ENCODE measurements around the gene ATG7.
"Not testable (repeated sequence)": the region's sequence is repeated elsewhere in the genome, so short reads cannot be mapped to it uniquely, and the experiment has no call there.

The ATG7 gene

DNA sequence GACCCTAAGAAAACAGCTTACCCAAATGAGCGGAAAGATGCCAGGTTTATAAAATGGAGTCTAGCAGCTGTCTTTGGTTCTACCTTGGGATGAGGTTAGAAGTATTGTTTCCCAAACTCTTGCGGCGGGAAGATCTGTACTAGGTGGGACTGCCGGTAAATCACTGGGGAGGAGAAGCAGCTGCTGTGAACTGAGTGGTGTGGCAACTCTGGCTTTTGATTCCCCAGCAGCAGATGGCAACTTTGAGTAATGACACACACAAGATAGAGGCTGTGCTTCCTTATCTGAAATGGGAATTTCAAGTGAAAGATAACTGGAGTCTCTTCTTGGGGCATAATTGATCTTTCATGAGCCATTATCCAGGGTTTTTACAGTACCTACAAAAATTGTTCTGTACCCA is 184.9 kb downstream of the ATG7 start:
- TF ChIP-seq, protein P1, sequence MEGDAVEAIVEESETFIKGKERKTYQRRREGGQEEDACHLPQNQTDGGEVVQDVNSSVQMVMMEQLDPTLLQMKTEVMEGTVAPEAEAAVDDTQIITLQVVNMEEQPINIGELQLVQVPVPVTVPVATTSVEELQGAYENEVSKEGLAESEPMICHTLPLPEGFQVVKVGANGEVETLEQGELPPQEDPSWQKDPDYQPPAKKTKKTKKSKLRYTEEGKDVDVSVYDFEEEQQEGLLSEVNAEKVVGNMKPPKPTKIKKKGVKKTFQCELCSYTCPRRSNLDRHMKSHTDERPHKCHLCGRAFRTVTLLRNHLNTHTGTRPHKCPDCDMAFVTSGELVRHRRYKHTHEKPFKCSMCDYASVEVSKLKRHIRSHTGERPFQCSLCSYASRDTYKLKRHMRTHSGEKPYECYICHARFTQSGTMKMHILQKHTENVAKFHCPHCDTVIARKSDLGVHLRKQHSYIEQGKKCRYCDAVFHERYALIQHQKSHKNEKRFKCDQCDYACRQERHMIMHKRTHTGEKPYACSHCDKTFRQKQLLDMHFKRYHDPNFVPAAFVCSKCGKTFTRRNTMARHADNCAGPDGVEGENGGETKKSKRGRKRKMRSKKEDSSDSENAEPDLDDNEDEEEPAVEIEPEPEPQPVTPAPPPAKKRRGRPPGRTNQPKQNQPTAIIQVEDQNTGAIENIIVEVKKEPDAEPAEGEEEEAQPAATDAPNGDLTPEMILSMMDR (IDR thresholded peaks at IDR 0.05; ENCODE audit: control insufficient read depth, extremely low read depth, insufficient read depth): no peak
- no peak for DNase-seq (ENCODE audit: low read depth)
- H3K4me3 ChIP-seq (ENCODE audit: low read depth, low read length): no peak overlapping the region

DNA sequence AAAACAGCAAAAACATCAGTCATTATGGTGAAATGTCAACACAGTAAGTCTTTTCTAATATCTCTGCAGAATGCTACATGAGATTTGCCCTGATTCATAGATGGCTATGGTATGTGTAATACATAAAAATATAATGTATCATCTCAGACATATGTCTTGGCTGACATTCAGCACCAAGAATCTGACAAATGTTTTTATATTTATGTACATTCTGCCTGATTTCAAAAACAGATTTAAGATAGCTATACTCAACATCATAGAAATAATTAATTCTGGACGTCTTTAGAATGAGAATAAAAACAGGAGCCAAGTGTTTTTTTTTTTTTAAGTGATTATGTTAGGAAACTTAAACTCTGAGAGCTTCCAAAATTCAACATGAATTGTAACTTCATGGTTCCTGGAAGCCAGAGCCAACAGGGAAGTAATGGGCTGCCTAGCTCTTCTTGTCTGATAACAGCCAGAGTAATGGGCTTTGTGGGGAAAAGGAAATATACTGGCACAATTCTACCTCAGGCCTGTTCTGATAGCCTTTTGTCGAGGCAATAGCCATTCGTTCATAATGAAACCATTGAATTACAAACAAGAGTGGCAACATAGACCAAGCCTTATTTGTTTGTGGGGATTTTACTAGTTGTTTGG is 187.1 kb downstream of the ATG7 start:
- no peak for DNase-seq (ENCODE audit: low read depth)
- H3K4me3 ChIP-seq (ENCODE audit: low read depth, low read length): no peak overlapping the region
- TF ChIP-seq, protein P1 (IDR thresholded peaks at IDR 0.05; ENCODE audit: control insufficient read depth, extremely low read depth, insufficient read depth): no peak

DNA sequence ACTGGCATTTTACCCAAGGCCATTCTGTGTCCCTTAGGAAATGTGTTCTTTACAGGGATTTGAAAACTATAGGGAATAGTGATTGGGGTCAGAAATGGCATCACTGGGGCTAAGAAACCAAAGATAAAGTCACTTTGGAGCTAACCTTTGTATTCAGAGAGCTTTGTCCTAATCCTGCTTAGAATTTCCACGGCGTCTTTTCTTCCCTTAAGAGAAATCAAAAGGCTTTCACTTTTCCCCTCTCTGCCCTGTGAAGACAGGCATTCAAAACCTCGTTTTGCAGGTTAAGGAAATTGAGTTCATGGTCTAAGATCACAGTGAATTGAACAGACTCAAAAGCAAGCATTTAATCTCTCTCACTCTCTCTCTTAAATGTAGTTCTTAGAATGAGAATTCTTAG is 189.0 kb downstream of the ATG7 start:
- no peak for DNase-seq (ENCODE audit: low read depth)
- TF ChIP-seq, protein P1 (IDR thresholded peaks at IDR 0.05; ENCODE audit: control insufficient read depth, extremely low read depth, insufficient read depth): no peak
- no peak overlapping the region for H3K4me3 ChIP-seq (ENCODE audit: low read depth, low read length)

DNA sequence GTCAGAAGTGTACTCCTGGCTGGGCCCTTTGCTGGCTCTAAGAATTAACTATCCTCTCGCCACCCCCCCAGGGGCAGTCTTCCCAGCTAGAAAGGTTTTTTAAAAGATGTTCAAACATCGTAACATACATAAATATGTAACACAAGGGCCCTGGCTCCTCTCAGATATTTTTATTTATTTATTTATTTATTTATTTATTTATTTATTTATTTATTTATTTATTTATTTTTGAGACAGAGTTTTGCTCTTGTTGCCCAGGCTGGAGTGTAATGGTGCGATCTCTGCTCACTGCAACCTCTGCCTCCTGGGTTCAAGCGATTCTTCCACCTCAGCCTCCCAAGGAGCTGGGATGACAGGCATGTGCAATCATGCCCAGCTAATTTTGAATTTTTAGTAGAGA is 190.5 kb downstream of the ATG7 start:
- H3K4me3 ChIP-seq (ENCODE audit: low read depth, low read length); DNase-seq (ENCODE audit: low read depth): not testable (repeated sequence)

DNA sequence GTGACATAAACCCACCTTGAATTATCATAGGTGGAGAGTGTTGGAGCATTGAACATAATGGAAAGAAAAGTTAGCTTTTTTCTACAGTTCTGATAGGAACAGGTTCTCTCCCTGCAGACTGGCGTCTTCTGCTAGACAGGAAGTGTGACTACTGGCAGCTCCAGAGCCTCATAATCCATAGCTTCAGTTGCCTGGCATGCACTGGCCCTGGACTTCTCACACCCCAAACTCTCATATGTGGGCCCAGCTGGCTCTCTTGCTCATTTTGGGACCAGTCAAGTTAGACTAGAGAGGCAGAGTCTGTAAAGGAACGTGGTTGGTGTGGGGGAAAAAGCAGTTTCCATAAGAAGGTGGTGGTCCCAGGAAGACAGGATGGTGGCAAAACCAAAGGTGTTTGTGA is 191.4 kb downstream of the ATG7 start:
- TF ChIP-seq, protein P1 (IDR thresholded peaks at IDR 0.05; ENCODE audit: control insufficient read depth, extremely low read depth, insufficient read depth): no peak
- no peak for DNase-seq (ENCODE audit: low read depth)

DNA sequence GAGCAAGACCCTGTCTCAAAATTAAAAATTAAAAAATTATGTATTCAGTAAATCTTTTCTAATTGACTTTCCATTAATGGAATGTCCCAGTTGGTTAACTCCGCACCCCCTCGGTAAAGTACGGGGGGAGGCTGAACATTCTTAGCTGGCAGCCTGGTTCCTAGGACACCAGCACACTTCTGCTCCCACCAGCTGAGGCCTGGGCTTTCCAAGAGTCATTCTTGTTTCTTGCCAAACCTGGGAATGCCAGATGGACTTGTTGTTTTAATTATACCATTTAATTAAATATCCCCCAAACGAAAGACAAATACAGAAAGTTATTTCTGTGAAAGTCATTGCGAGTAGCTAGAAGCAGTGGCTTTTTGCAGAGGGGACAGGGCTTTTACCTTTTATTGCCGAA is 192.2 kb downstream of the ATG7 start:
- no peak overlapping the region for H3K4me3 ChIP-seq (ENCODE audit: low read depth, low read length)
- DNase-seq (ENCODE audit: low read depth): no peak
- TF ChIP-seq, protein P1 (IDR thresholded peaks at IDR 0.05; ENCODE audit: control insufficient read depth, extremely low read depth, insufficient read depth): no peak

More for the DNA sequence above, 191.4 kb downstream of the ATG7 start:
- no peak overlapping the region for H3K4me3 ChIP-seq (ENCODE audit: low read depth, low read length)

DNA sequence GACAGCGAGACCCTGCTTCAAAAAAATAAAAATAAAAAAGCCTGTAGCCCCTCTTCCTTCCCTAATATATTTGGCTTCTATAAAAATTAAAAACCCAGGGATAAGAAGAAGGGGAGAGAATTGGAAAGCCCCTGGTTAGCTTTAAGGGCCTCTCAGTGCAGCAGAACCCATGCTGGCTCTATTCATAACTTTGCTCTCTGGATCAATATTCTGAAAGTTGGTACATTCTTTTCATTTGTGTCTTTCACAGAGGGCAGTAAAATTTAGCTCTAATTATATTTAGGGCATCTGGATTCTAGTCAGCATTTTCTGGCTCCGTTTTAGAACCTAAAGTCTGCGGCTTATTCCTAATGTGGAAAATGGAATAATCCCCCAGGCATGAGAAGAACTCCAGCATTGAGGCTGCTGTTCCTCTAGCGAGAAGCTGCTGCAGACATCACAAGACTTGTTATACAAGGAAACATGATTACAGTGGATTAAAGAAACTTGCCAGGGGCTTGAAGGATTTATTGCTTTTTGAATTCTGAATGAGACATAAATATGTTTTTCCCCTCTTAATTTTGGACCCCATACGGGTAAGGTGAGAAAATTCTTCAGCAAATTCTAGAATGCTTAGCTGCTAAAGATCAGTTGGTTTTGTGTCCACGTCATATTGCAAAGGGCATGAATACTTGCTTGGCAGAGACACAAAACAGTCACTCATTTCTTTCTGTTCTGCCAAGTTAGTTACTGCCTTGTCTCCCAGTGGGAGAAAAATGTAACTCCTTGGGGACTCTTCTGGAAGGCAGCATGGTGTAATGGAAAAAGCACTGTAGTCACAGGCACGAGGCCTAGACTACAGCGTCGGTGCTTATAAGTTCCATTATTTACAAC is 193.8 kb downstream of the ATG7 start:
- no peak overlapping the region for H3K4me3 ChIP-seq (ENCODE audit: low read depth, low read length)
- no peak for DNase-seq (ENCODE audit: low read depth)
- TF ChIP-seq, protein P1 (IDR thresholded peaks at IDR 0.05; ENCODE audit: control insufficient read depth, extremely low read depth, insufficient read depth): no peak
